Motor neuron (in vitro differentiated cells): ENCODE data around the gene B3GNT7. TPM values are rescaled to one million over a fixed set of nuclear protein-coding genes. Genes with fewer than 3 reads are reported as not detected.
"Not testable (repeated sequence)": the region's sequence is repeated elsewhere in the genome, so short reads cannot be mapped to it uniquely, and the experiment has no call there.

Experiments
- ATAC-seq, 8 experiments: fragments of 200-7000 bp; cut with Tn5 transposase; replicated peaks in 6 of 8; 2 replicates each; pipeline ENCODE4 v1.8.0; 2021; ENCODE audit warnings: mild to moderate bottlenecking in 8 of 8, moderate library complexity in 8 of 8
- H3K27ac ChIP-seq, 2 donors: fragments of 250-450 bp; sonication (Bioruptor Pico); 2 replicates each; pipeline ENCODE4 v1.9.0; 2021; ENCODE audit warnings: antibody characterized with exemption in 2 of 2, mild to moderate bottlenecking in 2 of 2, moderate library complexity in 1 of 2
- H3K4me1 ChIP-seq, 2 donors: fragments of 250-450 bp; sonication (Bioruptor Pico); replicated peaks in 1 of 2; 2 replicates each; pipeline ENCODE4 v1.6.1; 2021; ENCODE audit warnings: antibody characterized with exemption in 2 of 2, mild to moderate bottlenecking in 2 of 2, moderate library complexity in 1 of 2
- H3K4me3 ChIP-seq, 5 donors: fragments of 250-450 bp; sonication (Bioruptor Pico); 2 replicates each; pipeline ENCODE4 v1.9.0; 2021; ENCODE audit warnings: antibody characterized with exemption in 5 of 5, mild to moderate bottlenecking in 5 of 5, moderate library complexity in 4 of 5
- WGBS, 10 experiments: fragments of 450-650 bp; shearing (Covaris generic); methylation state at CpG; one replicate each; pipeline ENCODE4 v1.0.0; 2022; 5-methylcytosine and 5-hydroxymethylcytosine counted together
- in situ Hi-C, 9 experiments: fragments of 400-800 bp; cut with MboI; loops; one replicate each; pipeline ENCODE4 v1.15.0; 2021; ENCODE audit warnings: low sequenced_read_pairs in 9 of 9, low pct_unique_long_range_greater_than_20kb in 2 of 9; ENCODE audit not compliant: unreplicated experiment in 9 of 9
- total RNA-seq, 8 experiments: library from RNA; unstranded; fragments of 300-600 nt; gene quantifications; 2 replicates each; pipeline versions ENCODE4 v1.2.3 to v1.2.4, GENCODE V29; 2022

B3GNT7 gene
- total RNA-seq, 8 experiments from 2014 or later: 0.31 to 1.2 (median 0.59) TPM

DNA sequence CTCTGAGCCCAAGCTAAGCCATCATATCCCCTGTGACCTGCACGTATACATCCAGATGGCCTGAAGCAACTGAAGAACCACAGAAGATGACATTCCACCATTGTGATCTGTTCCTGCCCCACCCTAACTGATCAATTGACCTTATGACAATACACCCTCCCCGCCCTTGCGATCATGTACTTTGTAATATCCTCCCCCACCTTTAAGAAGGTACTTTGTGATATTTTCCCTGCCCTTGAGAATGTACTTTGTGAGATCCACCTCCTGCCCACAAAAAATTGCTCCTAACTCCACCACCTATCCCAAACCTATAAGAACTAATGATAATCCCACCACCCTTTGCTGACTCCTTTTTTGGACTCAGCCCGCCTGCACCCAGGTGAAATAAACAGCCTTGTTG lies 34.9 kb downstream of the B3GNT7 start:
- no CpG with 5 or more reads among the region's 4 CpGs for WGBS, 10 experiments
- H3K27ac ChIP-seq, H3K4me1 ChIP-seq, H3K4me3 ChIP-seq, ATAC-seq: not testable (repeated sequence)
- in situ Hi-C loops: loop anchor here in 4 of 9 experiments (25.0 kb wide), 2 partner anchors 193 to 318 kb away; no protein-coding TSS in a partner anchor

- Histone ChIP-seq H3K4me1 (no peaks in the 10 kb centered on the region), H3K27ac (no peak overlapping the region), H3K4me3 (no peak overlapping the region)
- no peak for ATAC-seq
- 43 to 100% (median 71%) methylated on average over 2 to 4 of the region's 4 CpGs; no CpG with 5 or more reads in 1 of the 10 experiments for WGBS, 10 experiments
- in situ Hi-C loops: loop anchor here in 4 of 9 experiments (25.0 kb wide), 2 partner anchors 194 to 319 kb away; no protein-coding TSS in a partner anchor
These were observed 36.1 kb downstream of the B3GNT7 start for GRCh38 chr2:231431606-231432005.

GRCh38 chr2:231433990-231434389 lies 38.5 kb downstream of the B3GNT7 start:
- WGBS, 10 experiments: 28 to 98% (median 74%) methylated on average over 2 to 8 of the region's 8 CpGs; no CpG with 5 or more reads in 1 of the 10 experiments
- H3K27ac ChIP-seq: no peak overlapping the region
- no peaks in the 10 kb centered on the region for H3K4me1 ChIP-seq
- no peak for ATAC-seq
- H3K4me3 ChIP-seq: no peak overlapping the region
- in situ Hi-C loops: loop anchor here in 4 of 9 experiments (25.0 kb wide), 2 partner anchors 197 to 322 kb away; no protein-coding TSS in a partner anchor

GRCh38 chr2:231436957-231437356 lies 41.4 kb downstream of the B3GNT7 start:
- WGBS, 10 experiments: 61 to 100% (median 100%) methylated on average over 1 to 9 of the region's 13 CpGs; no CpG with 5 or more reads in 3 of the 10 experiments
- H3K27ac ChIP-seq: no peak overlapping the region
- ATAC-seq: no peak
- H3K4me1 ChIP-seq: no peaks in the 10 kb centered on the region
- H3K4me3 ChIP-seq: no peak overlapping the region
- in situ Hi-C loops: loop anchor here in 4 of 9 experiments (25.0 kb wide), 2 partner anchors 200 to 325 kb away; no protein-coding TSS in a partner anchor

- Histone ChIP-seq H3K4me3 (no peak overlapping the region), H3K4me1 (peaks cover 0 to 13% of the 10 kb centered on the region in 2 donors), H3K27ac (no peak overlapping the region)
- 20 to 100% (median 78%) methylated on average over 1 to 4 of the region's 4 CpGs; no CpG with 5 or more reads in 2 of the 10 experiments for WGBS, 10 experiments
- in situ Hi-C loops: loop anchor here in 4 of 9 experiments (25.0 kb wide), 2 partner anchors 212 to 337 kb away; no protein-coding TSS in a partner anchor
- peak in 1 of 8 experiments; percentile 1 for ATAC-seq
These were observed 54.1 kb downstream of the B3GNT7 start for GRCh38 chr2:231449503-231450054.

GRCh38 chr2:231450548-231450989 lies 55.1 kb downstream of the B3GNT7 start:
- H3K27ac ChIP-seq: no peak overlapping the region
- peak in 2 of 8 experiments; percentile 1 to 3 for ATAC-seq
- H3K4me3 ChIP-seq: no peak overlapping the region
- peaks cover 0 to 13% of the 10 kb centered on the region in 2 donors for H3K4me1 ChIP-seq
- in situ Hi-C loops: no loop called here
- WGBS, 10 experiments: 57 to 100% (median 80%) methylated on average over 1 to 3 of the region's 4 CpGs; no CpG with 5 or more reads in 3 of the 10 experiments

Other genes with a start within 250 kb of the B3GNT7 start
- gene ARMC9, start 197.1 kb upstream of the B3GNT7 start, total RNA-seq: 10 to 100 TPM in 7 of 8 experiments, 1 to 10 TPM in 1; 7.2 to 22.6 (median 18.3) TPM
- 100 to 1,000 TPM; 127 to 675 (median 231) TPM for gene NCL, start 68.8 kb downstream of the B3GNT7 start, total RNA-seq
- gene NMUR1, start 134.7 kb downstream of the B3GNT7 start, total RNA-seq: under 1 TPM; 0.07 to 0.33 (median 0.12) TPM
- gene TEX44, start 197.2 kb downstream of the B3GNT7 start, total RNA-seq: under 1 TPM in 3 of 8 experiments, not detected in 5; 0.17 to 0.71 (median 0.31) TPM